Gastroesophageal sphincter (tissue), 4 donors: ENCODE measurements around the gene CPED1. TPM values are rescaled to one million over a fixed set of nuclear protein-coding genes. Genes with fewer than 3 reads are reported as not detected.

Source experiments
- ATAC-seq: fragments of 150-250 bp; one replicate; pipeline ENCODE4 v1.9.1; 2016; ENCODE audit warnings: mild to moderate bottlenecking, moderate library complexity
- H3K27ac ChIP-seq, 4 donors: fragments of 200-600 bp; sonication (generic) in 3 of 4; 1 replicate in 3 of 4; 2 replicates in 1 of 4; pipeline ENCODE4 v1.5.1; 2016 to 2019
- H3K27me3 ChIP-seq: fragments of 200-600 bp; sonication (generic); one replicate; pipeline ENCODE4 v1.5.1; 2019
- H3K36me3 ChIP-seq, 2 donors: fragments of 200-600 bp; sonication (generic); one replicate each; pipeline ENCODE4 v1.5.1; 2019; ENCODE audit warnings: control low read depth in 1 of 2
- H3K4me1 ChIP-seq, 3 donors: fragments of 200-600 bp; sonication (generic); 1 replicate in 2 of 3; 2 replicates in 1 of 3; pipeline ENCODE4 v1.5.1; 2016 to 2019; ENCODE audit warnings: control low read depth in 2 of 3
- H3K4me3 ChIP-seq, 2 donors: fragments of 200-600 bp; sonication (generic); one replicate each; pipeline ENCODE4 v1.5.1; 2019; ENCODE audit warnings: mild to moderate bottlenecking in 1 of 2, moderate library complexity in 1 of 2
- H3K9me3 ChIP-seq, 3 donors: fragments of 200-600 bp; sonication (generic); one replicate each; pipeline ENCODE4 v1.5.1; 2017 to 2019; ENCODE audit warnings: control low read depth in 2 of 3
- CTCF ChIP-seq, 4 experiments: fragments of 200-600 bp in 2 of 4; fragments of 450-650 bp in 2 of 4; sonication (generic) in 1 of 4; IDR thresholded peaks; one replicate each; pipeline ENCODE4 v1.5.1; 2017 to 2019; ENCODE audit warnings: antibody characterized with exemption in 4 of 4, mild to moderate bottlenecking in 2 of 4, moderate library complexity in 2 of 4
- EP300 ChIP-seq: sonication (generic); formaldehyde crosslinking; IDR thresholded peaks from one replicate; pipeline ENCODE4 v1.6.1; 2017; ENCODE audit warnings: antibody characterized with exemption, mild to moderate bottlenecking
- POLR2A ChIP-seq, 2 donors: fragments of 450-650 bp; IDR thresholded peaks; one replicate each; pipeline ENCODE4 v1.6.1; 2017; ENCODE audit warnings: antibody characterized with exemption in 2 of 2, mild to moderate bottlenecking in 2 of 2, moderate library complexity in 1 of 2
- POLR2AphosphoS5 ChIP-seq: sonication (generic); formaldehyde crosslinking; IDR thresholded peaks from one replicate; pipeline ENCODE4 v1.6.1; 2017; ENCODE audit warnings: antibody characterized with exemption
- WGBS, 2 donors: methylation state at CpG; one replicate each; pipeline ENCODE4 v1.1.5; 2018; ENCODE audit warnings: low coverage in 1 of 2; 5-methylcytosine and 5-hydroxymethylcytosine counted together
- total RNA-seq, 4 donors: library from RNA; depleted of rRNA; stranded (reverse); fragments of >200 nt; gene quantifications; one replicate each; pipeline ENCODE4 v1.1.0, GENCODE V29; 2016

The CPED1 gene
- total RNA-seq, 4 donors from 2014 or later, result 35.1 to 97.7 (median 60.5) TPM

GRCh38 chr7:121275204-121275603 is 286.7 kb downstream of the CPED1 start:
- Histone ChIP-seq H3K4me1 (no peaks in the 10 kb centered on the region), H3K36me3 (peaks cover 0 to 29% of the 10 kb centered on the region in 2 donors), H3K9me3 (no peaks in the 10 kb centered on the region), H3K27ac (no peak overlapping the region), H3K4me3 (no peak overlapping the region), H3K27me3 (no peaks in the 10 kb centered on the region)
- ATAC-seq, result no peak
- WGBS, 2 donors, result 54 to 67% methylated on average over 3 of the region's 3 CpGs
- TF ChIP-seq POLR2A (IDR thresholded peaks at IDR 0.05) (no peak), EP300 (no peak), CTCF (IDR thresholded peaks at IDR 0.05) (no peak), POLR2AphosphoS5 (no peak)

DNA sequence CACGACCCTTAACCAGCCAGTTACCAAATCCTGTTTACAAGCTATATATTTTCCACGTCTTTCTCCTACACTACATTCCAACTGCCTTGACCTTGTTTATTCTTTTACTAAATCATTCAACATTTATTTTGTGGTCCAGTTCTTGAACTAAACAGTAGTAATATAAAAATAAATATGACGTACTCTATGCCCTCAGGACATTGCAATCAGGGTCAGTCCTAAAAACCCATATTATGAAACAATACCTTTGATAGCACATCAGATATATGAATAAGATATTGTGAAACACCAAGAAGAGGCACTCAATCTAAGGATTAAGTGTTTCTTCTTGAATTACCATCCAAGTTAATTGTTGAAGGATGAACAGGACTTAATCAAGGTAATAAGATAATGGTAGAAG is 287.8 kb downstream of the CPED1 start:
- Histone ChIP-seq H3K27ac (no peak overlapping the region), H3K27me3 (no peaks in the 10 kb centered on the region), H3K36me3 (peaks cover 0 to 37% of the 10 kb centered on the region in 2 donors), H3K4me1 (no peaks in the 10 kb centered on the region), H3K9me3 (no peaks in the 10 kb centered on the region), H3K4me3 (no peak overlapping the region)
- ATAC-seq, result no peak
- TF ChIP-seq CTCF (IDR thresholded peaks at IDR 0.05), result no peak
- TF ChIP-seq POLR2AphosphoS5, result no peak
- TF ChIP-seq EP300, result no peak
- 73 to 78% methylated on average over 3 of the region's 3 CpGs for whole genome bisulfite sequencing, 2 donors

DNA sequence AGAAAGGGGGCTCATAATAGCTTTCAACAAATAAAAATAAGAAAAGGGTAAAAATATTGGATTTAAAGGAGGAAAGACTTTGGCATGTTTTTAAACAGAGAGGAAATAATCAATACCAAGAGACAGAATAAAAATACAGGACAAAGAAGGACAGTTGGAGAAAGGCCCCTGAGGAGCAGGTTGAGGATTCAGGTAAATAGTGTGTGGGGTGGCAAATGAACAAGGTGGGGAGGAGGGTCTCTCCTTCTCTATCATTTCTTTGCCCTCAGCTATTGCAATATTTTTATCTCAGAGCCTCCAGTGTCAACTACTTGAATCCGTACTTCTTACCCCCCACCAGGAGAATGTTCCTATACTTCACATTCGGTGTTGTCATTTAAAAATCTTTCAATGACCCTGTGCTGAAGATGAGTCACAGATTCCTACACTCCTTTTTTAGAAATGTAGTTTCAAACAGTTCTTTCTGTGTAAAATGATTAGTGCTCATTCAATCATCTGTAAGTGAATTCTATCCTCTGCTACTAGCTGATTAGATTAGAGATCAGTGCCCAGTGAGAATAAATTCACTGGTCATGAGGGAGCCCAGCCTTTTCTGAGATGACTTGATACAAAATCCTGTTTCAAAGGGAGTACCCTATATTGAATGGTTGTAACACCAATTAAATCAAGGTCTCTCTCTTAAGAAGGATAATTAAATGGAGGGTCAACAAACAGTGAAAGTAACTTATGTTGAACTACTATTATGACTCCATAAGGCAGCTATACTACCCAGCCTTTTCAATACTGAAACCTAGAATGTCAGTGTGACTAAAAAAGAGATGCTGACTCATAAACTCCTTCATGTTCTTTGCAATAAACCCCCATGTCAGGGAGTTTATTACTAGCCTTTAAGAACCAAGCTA is 289.9 kb downstream of the CPED1 start:
- Histone ChIP-seq H3K36me3 (peaks cover 0 to 32% of the 10 kb centered on the region in 2 donors), H3K9me3 (no peaks in the 10 kb centered on the region), H3K27ac (no peak overlapping the region), H3K4me3 (no peak overlapping the region), H3K27me3 (no peaks in the 10 kb centered on the region), H3K4me1 (no peaks in the 10 kb centered on the region)
- 30 to 60% methylated on average over 2 of the region's 2 CpGs for WGBS, 2 donors
- no peak for ATAC-seq
- TF ChIP-seq POLR2A (IDR thresholded peaks at IDR 0.05) (no peak), POLR2AphosphoS5 (no peak), CTCF (IDR thresholded peaks at IDR 0.05) (no peak), EP300 (no peak)

DNA sequence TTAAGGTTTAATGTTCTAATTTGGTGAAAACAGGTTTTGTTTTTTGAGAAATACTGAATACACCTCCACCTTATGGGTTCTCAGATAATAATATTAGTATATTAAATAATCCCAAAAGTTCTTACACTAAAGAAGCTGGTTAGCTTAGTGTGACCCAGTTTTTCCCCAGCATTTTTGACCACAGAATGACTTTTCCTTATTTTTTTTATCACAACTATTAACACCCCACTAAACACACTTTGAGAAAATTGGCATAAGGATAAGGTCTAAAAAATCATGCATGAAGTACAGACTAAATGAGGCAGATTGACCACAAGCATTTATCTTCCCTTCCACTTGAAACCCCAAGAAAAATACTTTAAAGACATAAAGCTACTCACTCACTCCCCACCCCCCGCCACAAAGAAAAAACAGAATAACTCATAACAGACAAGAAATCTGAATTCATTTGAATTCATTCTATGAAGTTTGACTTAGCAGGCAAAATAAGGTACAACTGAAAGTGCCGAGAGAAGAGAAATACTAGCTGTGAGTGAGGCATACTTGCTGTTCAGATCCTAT is 290.6 kb downstream of the CPED1 start:
- Histone ChIP-seq H3K27ac (no peak overlapping the region), H3K4me1 (no peaks in the 10 kb centered on the region), H3K4me3 (no peak overlapping the region), H3K9me3 (no peaks in the 10 kb centered on the region), H3K27me3 (no peaks in the 10 kb centered on the region), H3K36me3 (peaks cover 0 to 32% of the 10 kb centered on the region in 2 donors)
- ATAC-seq, result no peak
- TF ChIP-seq POLR2A (IDR thresholded peaks at IDR 0.05), result no peak
- WGBS, 2 donors, result 89 to 92% methylated on average over 2 of the region's 2 CpGs

GRCh38 chr7:121279822-121280221 is 291.3 kb downstream of the CPED1 start:
- Histone ChIP-seq H3K4me3 (no peak overlapping the region), H3K27ac (no peak overlapping the region), H3K36me3 (peaks cover 0 to 36% of the 10 kb centered on the region in 2 donors), H3K9me3 (no peaks in the 10 kb centered on the region), H3K4me1 (no peaks in the 10 kb centered on the region), H3K27me3 (no peaks in the 10 kb centered on the region)
- no peak for TF ChIP-seq POLR2AphosphoS5
- no peak for TF ChIP-seq POLR2A (IDR thresholded peaks at IDR 0.05)
- TF ChIP-seq CTCF (IDR thresholded peaks at IDR 0.05), result no peak
- TF ChIP-seq EP300, result no peak
- no peak for ATAC-seq
- 90% methylated on average over 4 of the region's 4 CpGs; no CpG with 5 or more reads in 1 of the 2 donors for WGBS, 2 donors
